GM18909 (cell line): ENCODE results near the gene RAB43.
"Not testable (repeated sequence)": the region's sequence is repeated elsewhere in the genome, so short reads cannot be mapped to it uniquely, and the experiment has no call there.

Experiments used
- ATAC-seq: cut with Tn5 transposase; IDR thresholded peaks from one replicate; pipeline ENCODE4 v1.9.1; 2021; ENCODE audit warnings: mild to moderate bottlenecking; ENCODE audit not compliant: unreplicated experiment, poor library complexity

The RAB43 gene

DNA sequence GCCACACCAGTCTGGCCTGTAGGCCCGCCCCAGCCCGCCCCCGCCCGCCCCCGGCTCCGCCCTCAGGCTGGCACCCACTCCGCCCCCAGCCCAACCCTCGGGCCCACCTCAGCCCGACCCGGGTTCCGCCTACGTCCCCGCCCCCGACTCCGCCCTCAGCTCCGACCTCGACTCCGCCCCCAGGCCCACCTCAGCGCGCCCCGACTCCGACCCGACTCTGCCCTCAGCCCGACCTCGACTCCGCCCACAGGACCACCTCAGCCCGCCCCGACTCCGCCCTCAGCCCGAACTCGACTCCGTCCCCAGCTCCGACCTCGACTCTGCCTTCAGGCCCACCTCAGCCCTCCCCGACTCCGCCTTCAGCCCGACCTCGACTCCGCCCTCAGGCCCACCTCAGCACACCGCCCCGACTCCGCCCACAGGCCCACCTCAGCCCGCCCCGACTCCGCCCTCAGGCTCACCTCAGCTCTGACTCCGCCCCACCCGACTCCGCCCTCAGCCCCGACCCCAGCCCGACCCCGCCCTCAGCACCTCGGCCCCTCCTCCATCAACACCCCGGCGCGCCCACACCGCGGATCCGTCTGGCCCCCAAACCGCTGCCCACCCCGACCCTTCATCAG lies at the start of gene RAB43:
Gene RAB43, minus strand, starts transcription at position 13 of the 620 bp plus-strand sequence. CDS start 315 bp downstream, outside the sequence.
- ATAC-seq = peak; percentile 39

DNA sequence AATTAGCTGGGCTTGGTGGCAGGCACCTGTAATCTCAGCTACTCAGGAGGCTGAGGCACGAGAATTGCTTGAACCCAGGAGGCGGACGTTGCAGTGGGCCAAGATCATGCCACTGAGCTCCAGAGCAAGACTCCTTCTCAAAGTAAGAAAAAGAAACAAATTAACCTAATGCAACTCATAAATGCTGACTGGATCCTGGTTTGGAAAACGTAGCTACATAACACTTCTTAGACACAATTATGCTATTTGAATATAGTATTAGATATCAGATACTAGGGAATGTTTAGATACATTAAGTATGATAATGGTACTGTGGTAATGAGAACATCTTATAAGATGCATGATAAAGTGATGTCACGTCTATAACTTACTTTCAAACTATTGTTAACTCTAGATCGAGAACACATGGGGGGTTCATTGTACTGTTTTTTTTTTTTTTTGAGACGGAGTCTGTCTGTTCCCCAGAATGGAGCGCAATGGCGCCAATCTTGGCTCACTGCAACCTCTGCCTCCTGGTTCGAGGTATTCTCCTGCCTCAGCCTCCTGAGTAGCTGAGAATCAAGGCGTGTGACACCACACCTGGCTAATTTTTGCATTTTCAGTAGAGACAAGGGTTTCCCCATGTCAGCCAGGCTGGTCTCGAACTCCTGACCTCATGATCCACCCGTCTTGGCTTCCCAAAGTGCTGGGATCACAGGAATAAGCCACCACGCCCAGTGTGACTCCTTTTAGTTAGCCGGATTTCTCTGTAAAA lies 45.2 kb upstream of the RAB43 start:
- no peak for ATAC-seq

DNA sequence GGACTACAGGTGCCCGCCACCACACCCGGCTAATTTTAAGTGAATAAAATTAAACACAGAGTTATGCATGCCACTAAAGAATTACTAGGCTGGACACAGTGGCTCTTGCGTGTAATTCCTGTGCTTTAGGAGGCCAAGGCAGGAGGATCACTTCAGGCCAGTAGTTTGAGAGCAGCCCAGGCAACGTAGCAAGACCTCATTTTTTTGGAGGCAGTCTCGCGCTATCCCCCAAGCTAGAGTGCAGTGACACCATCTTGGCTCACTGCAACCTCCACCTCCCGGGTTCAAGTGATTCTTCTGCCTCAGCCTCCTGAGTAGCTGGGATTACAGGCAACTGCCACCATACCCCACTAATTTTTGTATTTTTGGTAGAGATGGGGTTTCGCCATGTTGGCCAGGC lies 44.0 kb upstream of the RAB43 start:
- ATAC-seq = not testable (repeated sequence)

DNA sequence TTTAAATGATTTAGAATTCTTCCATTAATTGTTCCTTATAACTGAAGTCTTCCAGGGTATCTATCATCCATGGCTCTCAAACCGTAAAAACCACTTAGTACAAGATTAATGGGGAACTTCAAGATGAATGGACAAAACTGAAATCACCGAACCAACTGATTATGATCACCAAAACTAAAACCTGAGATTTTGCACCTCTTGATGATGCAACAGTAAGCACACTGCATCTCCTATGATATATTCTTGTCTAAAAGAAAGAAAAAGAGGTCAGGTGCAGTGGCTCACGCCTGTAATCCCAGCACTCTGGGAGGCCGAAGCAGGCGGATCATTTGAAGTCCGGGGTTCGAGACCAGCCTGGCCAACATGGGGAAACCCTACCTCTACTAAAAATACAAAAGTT lies 42.9 kb upstream of the RAB43 start:
- no peak for ATAC-seq

DNA sequence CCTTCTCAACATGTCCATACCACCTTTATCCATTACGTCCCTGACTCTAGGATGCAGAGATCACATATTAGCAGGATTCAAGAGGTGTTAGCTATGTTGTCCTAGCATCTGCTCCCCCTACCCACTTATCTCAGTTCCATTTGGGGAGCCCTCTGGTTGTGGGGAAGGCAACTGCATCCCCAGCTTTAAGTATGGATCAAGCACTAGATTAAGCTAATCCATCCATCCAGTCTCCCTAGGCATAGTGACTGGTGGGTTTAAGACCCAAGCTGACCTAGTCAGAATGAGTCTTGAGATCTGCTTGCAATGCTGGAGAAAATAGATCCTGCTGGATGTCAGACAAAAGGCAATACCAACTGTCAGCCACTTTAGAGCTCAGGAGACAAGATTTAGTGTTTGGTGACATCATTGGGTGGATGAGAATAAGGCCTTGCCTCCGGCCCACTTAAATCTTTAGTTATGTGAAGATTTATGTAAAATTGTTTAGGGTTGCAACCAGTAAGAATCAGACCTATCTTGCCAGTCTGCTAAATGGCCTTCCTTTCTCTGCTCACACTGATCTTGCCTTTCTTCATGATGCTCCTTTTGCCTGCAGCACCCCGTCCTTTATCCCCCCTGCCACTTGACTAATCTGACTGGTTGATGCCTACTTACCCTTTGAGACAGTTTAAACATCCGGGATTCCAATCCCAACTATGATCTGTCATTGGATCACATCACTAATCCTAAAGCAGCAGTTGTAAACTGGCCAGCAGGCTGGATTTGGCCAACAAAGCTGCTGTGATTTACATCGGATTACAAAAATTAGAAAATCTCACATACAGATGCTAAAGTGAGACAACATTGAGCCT lies 41.4 kb upstream of the RAB43 start:
- no peak for ATAC-seq

DNA sequence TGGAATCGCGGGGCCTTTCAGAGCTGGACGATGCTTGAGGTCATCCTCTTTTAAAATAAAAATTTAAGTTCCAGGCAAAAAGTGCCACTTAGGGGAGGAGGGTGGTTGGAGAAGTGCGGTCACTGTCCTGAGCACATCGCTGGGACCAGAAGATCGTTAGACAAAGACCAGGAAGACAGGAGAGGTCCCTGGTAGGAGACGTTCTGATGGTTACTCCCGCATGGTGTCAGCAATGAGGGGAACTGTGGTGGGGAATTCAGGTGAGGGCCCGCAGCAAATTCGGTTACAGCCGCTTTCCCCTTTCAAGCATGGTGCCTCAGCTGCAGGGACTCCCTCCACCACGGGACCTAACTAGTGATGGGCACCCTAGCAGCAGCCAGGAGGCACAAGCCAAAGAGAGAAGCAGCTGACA lies 40.3 kb upstream of the RAB43 start:
- peak; percentile 9 for ATAC-seq

DNA sequence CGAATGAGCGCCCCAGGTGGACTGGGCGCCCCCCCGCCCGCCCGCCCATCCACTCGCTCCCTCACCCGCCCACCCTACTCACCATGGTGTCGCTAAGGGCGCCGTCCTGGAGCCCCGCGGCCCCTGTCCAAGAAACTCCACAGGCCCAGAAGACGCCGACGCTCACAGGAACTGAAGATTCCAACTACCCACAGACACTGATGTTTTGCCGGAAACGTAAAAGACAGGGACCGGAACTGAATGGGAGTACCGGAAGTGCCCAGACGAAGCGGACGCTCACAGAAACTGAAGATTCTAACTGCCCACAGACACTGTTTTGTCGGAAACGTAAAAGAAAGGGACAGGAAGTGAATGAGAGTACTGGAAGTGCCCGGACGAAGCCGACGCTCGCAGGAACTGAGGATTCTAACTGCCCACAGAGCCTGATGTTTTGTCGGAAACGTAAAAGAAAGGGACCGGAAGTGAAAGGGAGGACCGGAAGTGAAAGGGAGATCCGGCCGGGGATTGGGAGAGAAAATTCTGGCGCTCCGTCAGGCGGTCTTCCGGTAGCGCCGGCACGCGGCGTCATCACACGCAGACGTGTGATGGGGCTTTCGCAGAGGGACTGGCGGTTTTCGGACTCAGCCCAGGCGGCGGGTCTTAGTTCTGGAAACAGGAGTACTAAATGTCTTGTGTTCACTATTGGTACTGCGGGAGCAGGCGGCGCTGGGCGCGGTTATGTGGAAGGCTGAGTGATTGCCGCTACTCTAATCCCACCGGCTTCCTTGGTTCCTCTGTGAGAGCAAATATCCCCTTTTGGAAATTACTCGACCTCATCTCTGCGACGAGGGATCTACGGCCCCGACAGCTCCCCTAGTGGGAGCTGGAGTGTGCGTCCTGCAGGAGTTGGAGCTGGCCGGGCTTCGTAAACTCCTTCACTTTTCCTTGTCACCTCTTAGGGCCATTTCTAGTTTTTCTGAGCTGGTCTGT lies 39.6 kb upstream of the RAB43 start, which contains the start of gene ISY1:
Gene ISY1, minus strand, starts transcription at position 173 of the 969 bp plus-strand sequence. Its CDS starts 88 bp downstream, at position 85.
- ATAC-seq = peak; percentile 84

DNA sequence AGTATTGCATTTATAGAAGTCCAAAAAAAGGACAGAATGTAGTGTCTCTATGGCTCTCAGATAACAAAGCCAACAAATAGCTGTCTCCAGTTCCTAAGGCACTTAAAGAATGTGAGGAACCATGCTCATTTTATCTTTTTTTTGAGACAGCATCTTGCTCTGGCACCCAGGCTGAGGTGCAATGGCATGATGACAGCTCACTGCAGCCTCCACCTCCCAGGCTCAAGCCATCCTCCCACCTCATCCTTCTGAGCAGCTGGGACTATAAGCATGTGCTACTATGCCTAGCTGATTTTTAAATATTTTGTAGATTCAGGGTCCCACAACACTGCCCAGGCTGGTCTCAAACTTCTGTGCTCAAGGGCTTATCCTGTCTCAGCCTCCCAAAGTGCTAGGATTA lies 23.2 kb upstream of the RAB43 start:
- ATAC-seq = no peak

DNA sequence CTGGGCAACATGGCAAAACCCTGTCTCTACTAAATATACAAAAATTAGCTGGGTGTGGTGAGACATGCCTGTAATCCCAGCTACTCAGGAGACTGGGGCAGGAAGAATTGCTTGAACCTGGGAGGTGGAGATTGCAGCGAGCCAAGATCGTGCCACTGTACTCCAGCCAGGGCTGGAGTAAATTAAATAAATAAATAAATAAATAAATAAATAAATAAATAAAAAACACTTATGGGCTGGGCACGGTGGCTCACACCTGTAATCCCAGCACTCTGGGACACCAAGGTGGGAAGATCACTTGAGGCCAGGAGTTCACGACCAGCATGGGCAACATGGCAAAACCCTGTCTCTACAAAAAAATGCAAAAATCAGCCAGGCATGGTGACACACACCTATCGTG lies 19.4 kb upstream of the RAB43 start:
- ATAC-seq = not testable (repeated sequence)

DNA sequence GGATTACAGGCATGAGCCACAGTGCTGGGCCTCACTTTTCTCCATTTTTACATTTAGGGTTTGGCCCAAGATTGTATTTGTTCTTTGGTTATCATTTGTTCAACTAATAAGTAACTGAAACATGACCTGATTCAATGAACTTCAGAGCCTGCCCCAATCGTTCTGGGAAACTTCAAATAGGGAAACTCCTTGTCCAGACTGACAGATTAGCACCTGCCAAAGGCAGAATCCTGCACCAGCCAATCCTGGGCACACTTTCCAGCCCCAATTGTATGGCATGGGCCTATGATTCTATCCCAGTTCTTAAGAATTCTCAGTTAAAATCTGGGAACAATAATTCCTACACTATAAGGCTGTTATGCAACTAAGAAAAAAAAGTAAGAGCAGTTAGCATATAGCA lies 18.3 kb upstream of the RAB43 start:
- no peak for ATAC-seq

DNA sequence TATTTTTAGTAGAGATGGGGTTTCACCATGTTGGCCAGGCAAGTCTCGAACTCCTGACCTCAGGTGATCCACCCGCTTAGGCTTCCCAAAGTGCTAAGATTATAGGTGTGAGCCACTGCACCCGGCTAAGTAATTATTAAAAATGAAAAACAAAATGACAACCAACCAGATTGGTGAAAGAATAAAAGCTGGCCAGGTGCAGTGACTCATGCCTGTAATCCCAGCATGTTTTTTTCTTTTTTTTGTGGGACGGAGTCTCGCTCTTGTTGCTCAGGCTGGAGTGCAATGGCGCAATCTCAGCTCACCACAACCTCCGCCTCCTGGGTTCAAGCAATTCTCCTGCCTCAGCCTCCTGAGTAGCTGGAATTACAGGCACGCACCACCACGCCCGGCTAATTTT lies 14.7 kb upstream of the RAB43 start:
- ATAC-seq = not testable (repeated sequence)

DNA sequence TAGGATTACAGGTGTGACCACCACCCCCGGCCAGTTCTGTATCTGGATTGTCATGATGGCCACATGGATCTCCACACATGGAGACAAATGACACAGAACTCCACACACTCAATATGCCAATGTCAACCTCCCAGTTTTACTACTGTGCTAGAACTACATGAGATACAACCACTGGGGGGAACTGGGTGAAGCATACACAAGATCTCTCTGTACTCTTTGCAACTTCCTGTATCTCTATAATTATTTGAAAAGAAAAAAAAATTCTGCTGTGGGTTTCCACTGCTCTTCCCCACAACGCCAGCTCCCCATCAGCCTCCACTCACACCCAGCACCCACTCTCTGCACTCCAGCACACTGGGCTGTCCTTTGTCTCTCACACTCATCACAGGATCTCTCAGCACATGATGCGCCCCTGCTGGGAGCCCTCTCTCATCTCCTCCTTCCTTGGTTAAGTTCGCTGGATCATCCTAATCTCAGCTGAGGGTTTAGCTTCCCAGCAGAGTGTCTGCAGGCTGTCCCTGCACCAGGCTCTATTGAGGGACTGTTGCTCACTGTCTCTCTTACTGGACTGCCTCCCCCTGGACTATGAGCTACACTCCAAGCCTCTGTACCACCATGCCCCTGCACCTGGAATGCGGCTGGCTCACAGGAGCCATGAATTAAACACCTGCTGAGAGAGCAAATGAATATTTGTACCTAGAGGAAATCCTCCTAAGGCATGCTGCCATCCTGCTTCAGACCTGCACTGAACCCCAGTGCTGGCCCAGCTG lies 10.7 kb upstream of the RAB43 start:
- no peak for ATAC-seq

DNA sequence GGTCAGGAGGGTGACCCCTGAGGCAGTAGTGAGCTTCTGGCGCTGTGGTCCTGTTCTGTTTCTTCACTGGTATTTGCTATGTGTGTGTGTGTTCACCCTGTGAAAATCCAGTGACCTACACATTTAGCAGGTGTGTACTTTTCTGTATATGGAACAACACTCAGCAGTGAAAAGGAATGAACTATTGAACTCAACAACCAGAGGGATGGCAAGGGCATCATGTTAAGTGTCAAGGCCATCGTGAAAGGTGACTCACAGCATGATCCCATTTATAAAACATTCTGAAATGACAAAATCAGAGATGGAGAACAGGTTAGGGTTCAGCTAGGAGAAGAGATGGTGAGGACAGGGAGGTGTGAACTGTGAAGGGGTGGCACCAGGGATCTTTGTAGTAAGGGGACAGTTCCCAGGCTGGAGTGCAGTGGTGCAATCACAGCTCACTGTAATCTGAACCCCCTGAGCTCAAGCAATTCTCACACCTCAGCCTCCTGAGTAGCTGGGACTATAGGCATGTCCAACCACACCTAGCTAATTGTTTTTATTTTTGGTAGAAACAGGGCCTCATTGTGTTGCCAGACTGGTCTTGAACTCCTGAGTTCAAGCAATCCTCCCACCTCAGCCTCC lies 10.0 kb upstream of the RAB43 start:
- ATAC-seq = no peak

DNA sequence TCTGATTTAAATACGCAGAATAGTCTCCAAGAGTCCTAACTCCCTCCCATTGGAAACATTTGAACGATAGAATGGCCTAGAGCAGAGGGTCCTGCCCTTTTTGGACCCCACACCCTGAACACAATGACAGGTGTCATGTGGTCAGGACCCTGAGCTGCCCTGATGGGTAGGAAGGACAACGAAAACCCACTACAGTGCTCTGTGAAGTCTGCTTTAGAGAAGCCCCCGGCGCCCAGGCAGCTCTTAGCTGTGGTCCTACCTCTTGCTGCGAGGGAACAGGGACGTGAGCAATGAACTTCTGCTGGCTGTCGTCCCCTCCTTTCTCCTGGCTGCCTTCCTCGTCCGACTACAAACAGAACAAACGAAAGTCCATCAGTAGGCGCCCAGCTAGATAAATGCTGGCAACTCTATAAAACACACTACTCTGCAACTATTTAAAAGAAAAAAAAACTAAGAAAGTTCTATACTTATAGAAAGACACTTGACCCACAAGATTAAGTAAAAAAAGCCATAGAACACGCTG lies 8.7 kb upstream of the RAB43 start:
- no peak for ATAC-seq

DNA sequence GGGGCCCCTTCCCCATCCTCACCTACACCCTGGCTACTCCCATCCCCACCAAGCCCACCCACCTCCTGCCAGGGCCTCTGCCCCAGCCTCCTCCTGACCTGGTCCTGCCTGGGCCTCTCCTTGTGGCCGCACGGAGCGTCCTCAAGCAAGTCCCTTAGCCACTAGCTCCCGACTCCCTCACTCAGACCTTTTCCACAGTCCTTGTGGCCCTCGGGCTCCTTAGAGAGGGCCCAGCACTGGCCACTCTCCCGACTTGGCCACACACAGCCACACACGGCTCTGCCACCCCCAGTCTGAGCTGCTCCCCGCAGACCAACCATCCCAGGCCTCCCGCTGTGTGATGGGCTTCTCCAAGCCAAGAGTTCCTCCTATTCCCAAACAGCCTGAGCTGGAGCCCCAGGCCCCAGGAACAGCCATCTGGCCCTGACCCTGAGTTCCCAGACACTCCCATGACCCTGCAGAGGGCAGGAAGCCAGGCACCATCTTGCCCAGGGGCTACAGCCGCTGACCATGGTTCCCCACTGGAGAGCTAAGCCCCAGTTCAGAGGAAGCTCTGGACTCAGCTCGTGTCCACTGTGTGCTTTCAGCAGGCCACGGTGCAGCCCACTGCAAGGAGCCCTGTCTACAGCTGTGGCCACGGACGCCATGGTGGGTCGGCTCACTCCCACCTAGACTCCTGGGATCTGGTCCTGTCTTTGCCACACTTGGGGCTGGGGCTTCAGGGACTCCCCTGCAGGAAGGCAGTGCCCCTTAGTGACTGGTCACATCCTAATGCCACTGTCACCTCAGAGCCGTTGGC lies 7.0 kb upstream of the RAB43 start:
- no peak for ATAC-seq

DNA sequence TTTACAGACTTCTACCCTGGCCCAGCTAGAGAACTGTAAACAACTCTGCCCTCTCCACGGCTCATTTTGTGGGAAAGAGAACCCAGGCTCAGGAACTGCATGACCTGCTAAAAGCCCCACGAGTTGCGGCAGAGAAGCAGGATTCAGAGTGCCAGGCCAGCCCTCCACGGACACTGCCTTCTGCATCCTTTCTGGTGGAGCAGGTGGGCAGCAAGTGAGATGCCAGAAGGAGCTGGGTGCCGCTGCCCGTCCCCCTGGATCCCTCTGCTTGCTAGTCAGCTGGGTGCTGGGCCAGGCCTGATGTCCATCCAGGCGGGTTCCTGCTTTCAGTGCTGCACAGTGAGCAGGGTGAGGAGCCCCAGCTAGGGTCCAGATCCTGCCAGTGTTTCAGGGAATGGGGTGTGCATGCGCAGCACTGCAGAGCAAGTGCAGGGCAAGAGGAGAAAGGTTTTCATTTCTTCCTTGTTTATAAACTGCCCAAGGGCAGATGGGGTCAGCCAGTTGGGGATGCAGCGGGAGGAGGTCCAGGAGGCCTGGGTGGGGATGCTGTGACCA lies 5.2 kb upstream of the RAB43 start:
- ATAC-seq = no peak

DNA sequence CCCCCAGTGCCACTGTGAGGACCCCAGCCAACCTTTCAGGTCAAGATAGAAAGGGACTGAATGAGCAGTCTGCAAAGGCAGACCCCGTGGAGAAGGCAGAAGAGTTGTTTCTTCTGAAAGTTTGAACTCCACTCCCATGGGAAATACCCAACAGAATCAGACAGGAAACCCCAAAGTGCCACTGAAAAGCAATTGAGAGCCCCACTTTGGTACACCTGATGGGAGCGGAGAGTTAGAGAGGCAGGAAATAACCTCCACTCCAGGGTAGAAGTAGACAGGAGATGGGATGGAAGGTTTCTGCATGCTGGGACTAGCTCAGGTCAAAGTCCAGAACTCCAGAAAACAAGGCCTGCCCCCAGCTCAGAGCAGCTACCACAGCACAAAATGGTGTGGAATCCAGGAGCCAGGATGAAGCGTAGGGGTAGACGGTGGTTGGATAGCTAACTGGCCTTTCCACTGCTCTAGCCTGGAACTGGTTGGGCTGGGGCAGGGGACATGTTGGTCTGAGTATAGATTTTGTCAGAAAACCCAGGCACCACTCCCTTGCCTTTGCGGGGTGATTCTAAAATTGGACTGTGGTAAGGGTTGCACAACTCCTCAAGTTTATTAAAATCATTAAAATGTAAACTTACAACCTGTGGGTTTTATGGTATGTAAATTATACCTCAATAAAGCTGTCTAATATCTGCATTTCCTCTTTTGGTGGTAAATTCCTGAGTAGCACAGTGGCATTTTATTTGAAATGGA lies 1.9 kb upstream of the RAB43 start:
- ATAC-seq = no peak
